NCI-H345 treated with DMSO at 0.1 percent for 48 hours (cell line): ENCODE results near the gene C1S.
"Not testable (repeated sequence)": the region's sequence is repeated elsewhere in the genome, so short reads cannot be mapped to it uniquely, and the experiment has no call there.

Source experiments
- DNase-seq: peaks from one replicate; lab custom pipeline; 2025; ENCODE audit not compliant: unreplicated experiment; lab: John Stamatoyannopoulos, UW

The C1S gene

DNA sequence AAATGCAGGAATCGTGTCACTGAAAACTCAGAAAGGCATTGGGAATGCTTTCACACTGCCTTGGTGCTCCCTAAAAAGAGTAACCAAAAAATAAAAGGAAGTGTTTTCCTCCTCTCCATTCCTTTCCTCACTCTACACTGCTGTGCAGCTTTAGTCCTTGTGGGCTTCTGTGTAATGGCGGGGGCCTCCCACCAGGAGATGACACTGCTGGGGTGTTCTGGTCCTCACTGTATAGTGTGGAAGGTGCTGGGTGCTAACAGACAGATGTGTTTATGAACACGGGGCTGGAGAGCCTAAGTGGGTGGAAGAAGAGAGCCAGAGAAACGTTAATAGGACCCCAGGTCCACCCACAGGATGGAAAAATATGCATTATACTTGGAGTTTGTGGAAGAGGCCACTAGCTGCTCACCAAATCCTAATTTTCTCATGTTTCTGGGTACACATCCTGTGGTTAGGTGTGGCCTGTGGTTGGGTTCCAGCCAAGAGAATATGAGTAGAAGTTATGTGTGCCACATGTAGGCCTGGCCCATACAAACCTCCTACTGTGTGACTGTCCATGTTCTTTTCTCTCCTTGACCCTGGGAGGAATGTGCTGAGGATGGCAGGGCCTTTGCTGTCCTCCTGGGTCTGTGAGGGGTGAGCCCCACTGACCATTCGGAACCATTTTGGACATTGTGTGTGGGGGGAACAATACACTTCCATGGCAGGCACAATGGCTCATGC, 14.0 kb upstream of the C1S start:
- no peak for DNase-seq

DNA sequence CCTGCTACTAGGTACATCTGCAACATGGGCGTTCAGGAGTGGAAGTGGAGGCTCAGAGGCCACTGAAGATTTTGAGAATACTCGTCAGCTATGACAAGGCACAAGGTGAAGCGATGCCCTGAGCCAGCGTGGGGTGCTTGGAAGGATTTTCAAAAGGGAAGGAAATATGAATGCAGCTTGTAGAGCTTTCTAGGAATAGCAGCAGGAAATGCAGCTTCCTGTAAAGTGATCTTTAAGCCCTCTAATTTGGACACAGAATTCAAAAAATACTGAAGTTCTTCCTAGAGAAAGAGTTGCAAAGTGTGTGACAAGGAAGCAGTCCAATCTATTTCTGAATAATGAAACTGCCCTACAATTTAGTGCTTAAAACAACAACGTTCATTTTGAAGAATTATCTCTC, 13.2 kb upstream of the C1S start:
- no peak for DNase-seq

DNA sequence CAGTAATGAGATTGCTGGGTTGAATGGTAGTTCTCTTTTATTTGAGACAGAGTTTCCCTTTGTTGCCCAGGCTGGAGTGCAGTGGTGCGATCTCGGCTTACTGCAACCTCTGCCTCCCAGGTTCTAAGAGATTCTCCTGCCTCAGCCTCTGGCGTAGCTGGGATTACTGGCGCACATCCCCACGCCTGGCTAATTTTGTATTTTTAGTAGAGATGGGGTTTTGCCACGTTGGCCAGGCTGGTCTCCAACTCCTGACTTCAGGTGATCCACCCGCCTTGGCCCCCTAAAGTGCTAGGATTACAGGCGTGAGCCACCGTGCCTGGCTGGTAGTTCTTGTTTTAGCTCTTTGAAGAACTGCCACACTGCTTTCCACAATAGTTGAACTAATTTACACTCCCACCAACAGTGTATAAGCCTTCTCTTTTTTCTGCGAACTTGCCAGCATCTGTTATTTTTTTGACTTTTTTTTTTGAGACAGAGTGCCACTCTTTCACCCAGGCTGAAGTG, 11.0 kb upstream of the C1S start:
- DNase-seq = not testable (repeated sequence)

DNA sequence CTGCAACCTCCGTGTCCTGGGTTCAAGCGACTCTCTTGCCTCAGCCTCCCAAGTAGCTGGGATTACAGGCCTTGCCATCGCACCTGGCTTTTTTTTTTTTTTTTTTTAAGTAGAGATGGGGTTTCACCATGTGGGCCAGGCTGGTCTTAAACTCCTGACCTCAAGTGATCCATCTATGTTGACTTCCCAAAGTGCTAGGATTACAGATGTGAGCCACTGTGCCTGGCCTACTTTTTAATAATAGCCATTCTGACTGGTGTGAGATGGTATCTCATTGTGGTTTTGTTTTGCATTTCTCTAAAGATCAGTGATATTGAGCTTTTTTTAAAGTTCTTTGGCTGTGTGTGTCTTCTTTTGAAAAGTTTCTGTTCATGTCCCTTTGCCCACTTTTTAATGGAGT, 10.5 kb upstream of the C1S start:
- not testable (repeated sequence) for DNase-seq

DNA sequence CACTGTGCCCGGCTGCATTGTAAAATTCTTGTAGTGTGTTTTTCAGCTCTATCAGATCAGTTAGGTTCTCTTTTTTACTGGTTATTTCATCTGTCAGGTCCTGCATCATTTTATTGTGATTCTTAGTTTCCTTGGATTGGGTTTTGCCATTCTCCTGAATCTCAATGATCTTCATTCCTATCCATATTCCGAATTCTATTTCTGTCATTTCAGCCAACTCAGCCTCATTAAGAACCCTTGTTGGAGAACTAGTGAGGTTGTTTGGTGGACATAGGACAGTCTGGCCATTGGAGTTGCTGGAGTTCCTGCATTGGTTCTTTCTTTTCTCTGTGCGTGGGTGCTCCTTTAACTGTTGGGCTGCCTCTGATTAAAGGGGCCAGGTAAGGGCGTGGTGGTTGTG, 5.6 kb upstream of the C1S start:
- no peak for DNase-seq

DNA sequence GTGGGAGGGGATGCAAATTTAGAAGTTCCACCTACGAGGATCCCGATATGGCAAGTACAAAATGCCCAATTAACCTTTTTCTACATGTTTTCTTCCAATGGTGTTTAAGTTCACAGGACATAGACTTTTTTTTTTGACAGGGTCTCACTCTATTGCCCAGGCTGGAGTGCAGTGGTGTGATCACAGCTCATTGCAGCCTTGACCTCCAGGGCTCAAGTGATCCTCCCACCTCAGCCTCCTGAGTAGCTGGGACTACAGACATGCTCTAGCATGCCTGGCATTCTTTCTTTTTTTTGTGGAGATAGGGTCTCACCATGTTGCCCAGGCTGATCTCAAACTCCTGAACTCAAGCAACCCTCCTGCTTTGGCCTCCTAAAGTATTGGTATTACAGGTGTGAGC, 4.8 kb upstream of the C1S start:
- DNase-seq = not testable (repeated sequence)

DNA sequence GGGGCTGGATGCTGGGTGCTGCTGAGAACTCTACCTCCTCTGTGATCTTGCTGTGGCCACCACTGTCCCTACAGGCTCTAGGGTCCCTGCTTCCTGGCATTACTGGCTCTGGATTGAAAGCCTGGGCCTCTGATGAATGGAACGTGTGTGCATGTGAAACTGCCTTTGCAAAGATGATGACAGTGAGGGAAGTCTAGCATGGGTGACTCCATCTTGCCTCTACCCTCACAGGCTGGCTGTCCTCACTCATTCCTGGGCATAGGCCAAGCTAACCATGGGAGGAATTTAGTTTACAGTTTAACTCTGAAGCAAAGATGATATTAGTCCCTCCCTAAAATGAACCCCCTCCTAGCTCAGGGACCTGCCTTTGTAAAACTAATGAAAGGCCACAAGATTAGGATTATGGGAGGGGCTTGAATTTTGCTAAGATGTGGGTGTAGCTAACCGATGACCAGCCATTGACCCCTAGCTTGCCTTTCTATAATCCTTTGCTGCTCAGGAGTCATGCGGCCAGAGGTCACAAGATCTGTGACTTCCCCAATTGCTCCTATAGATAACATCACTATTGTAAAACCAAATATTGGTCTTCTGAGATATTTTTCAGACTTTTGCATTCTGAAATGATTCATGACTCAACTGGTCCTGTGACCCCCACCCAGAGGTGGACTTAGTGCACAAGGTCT, 2.2 kb upstream of the C1S start:
- no peak for DNase-seq

DNA sequence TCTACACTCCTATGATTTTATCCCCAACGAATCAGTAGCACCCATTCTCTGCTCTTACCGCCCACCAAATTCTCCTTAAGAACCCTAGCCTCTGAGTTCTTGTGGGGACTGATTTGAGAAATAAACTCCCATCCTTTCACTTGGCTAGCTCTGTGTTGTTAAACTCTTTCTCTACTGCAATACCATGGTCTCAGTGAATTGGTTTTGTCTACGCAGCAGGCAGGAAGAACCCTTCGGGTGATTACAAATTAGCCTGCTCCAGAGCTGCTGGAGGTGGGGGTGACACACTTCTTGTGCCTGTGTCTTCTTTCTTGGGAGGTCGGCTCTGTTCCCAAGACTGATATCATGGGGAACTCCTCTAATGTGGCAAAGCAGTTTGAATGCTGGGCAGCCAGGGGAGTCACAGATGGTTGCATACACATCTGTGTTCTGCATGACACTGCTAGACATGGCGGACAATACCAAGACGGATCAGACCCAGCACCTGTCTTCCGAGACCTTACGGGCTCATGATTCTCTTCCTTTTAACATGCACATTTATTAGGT, 1.6 kb upstream of the C1S start:
- no peak for DNase-seq

DNA sequence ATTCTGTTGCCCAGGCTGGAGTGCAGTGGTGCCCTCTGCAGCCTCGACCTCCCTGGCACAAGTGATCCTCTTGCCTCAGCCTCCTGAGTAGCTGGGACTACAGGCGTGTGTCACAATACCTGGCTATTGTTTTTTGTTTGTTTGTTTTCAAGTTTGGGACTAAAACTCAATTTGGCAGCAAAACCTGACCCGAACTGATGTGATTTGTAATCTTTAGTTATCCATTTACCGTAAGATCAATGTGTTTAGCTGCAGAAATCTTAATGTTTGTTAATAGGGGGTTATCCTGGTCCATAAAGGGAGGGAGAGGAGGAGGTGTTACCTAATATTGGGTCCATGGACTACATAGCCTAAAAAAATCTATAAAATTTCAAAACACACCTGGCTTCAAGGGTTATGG, 738 bp upstream of the C1S start:
- DNase-seq = no peak

DNA sequence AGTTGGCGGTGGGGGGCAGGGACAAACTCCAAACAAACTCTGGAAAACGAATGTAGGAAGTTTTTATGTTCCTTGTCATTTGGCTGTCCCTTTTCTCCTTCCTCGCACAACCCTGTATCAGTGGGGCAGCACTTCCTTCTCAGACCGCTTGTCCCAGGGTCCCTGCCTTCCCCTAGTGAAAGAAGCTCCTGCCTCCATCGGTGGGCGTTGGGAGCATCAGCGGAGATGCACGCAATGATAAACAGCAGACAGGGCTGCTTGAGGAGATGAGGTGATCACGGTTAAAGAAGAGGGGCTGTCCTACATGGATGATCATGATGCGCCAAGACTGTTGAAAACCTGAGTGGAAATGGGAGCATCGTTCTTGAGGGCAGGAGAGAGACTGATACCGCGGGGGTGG, 620 bp downstream of the C1S start:
- no peak for DNase-seq

DNA sequence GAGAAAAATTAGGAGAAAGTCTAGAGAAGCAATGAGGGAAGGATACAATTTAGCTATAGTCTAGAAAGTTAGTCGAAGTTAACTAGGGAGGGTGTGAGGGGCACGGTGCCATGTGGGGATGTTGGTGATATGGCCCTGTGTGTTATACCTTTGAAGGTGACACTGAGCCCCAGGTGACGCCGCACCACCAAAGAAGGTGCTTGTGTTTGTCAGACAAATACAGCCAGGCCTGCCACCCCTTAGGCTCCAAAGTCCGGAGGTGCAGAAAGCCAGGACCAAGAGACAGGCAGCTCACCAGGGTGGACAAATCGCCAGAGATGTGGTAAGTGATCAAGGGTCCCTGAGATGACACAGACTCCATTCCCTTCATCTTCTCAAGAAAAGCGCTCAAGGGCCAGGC, 1.1 kb downstream of the C1S start:
- DNase-seq = no peak

DNA sequence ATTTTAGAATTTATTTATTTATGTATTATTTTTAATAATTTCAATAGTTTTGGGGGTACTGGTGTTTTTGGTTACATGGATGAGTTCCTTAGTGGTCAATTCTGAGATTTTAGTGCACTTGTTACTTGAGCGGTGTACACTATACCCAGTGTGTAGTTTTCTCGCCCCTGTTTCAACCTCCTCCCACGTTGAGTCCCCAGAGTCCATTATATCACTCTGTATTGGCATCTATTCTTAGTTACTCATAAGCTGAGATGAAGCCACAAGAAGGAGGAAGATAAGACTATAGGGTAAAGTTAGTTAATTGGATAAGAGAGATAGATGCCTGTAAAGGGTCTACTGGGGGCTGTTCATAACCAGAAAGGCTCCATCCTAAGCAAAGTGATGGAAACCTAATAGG, 4.0 kb downstream of the C1S start:
- DNase-seq = no peak

DNA sequence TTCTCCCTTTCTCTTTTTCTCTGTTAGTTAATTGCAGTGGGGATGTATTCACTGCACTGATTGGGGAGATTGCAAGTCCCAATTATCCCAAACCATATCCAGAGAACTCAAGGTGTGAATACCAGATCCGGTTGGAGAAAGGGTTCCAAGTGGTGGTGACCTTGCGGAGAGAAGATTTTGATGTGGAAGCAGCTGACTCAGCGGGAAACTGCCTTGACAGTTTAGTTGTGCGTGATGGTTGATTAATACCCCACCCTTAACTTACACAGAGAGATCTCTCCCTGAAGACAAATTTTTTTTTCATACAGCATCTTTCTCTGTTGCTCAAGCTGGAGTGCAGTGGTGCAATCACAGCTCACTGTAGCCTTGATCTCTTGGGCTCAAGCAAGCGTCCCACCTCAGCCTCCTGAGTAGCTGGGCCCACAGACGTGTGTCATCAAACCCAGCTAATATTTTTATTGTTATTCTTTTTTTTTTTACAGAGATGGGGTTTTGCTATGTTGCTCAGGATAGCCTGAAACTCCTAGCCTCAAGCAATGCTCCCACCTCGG, 4.6 kb downstream of the C1S start:
- DNase-seq = no peak

DNA sequence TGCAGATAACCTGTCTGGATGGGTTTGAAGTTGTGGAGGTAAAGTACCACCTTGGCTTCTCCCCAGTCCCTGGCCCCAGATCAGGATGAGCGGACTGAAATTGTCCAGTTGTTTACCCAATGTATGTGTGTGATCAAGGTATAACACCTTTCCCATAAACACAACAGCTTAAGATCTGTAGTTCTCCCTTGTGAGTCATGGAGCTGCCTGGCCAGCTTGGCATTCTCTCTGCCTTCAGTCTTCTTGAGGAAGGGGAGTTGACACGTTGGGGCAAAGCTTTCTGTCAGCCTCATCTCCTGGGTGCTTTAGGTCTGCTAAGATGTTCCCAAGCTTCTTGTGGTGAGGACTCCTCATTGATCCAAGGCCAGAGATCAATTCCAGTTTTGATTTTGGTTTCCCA, 6.1 kb downstream of the C1S start:
- DNase-seq = no peak

DNA sequence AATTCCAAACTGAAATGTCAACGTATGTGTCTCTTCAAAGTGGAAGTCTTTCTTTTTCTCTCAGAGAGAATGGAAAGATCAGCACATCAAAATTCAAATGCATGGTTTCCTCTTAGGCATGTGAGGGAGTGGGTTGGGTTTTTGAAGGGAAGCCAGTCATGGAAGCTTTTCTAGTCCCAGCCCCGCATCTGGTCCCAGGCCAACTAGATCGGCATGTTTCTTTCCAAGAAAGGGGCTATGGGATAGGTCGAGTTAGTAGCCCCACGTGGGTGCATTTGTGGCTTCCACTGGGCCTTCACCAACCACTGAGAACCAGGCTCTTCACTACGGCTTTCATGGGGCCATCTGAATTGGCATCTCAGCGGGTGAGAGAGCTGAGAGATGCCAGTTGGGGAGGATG, 6.6 kb downstream of the C1S start:
- no peak for DNase-seq

DNA sequence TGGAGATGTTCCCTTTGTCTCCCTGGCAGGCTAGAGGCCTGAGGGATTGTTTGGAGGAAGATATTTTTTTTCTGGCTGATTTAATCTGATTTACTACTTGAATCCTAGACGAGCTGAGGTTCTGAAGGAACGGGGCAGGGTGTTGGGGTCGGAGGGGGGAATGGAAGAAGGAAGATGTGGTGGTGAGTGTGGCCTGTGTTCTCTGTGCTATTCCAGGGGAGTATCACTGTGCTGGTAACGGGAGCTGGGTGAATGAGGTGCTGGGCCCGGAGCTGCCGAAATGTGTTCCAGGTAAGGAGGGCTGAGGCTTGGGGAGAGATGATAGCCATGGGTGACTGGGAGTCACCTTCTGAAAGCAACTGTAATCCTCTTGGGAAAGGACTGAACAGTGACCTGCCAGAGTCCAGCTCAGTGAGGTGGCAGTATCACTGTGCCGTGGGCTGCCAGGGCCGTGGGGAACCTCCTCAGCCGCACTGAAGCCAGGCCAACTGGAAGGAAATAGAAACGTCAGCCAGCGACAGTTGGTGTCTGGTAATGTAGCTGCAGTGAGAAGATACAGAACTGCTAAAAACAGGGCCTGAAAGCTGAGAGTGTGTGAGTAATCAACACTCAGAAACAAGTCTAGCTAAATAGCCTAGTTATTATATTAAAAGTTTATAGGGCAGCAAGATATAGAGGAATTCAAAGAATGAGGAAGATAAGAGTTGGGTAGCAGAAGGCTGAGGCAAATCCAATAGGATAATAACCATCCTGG, 7.9 kb downstream of the C1S start:
- DNase-seq = no peak

DNA sequence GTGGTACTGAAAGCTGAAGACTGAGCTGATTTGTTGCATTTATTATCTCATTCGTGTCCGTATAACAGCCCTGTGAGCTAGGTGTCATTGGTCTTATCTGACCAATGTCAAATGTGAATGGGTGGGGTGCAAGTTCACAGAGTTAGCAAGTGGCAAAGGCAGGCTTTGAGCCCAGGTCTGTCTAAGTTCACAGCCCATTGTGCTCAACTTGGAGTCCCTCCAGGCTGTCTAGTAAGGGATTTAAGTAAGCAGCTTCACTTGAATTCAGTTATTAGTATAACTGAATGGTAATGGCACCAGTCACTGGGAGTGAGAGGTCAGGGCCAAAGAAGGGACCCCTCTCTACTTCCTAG, 8.5 kb downstream of the C1S start:
- DNase-seq = no peak

DNA sequence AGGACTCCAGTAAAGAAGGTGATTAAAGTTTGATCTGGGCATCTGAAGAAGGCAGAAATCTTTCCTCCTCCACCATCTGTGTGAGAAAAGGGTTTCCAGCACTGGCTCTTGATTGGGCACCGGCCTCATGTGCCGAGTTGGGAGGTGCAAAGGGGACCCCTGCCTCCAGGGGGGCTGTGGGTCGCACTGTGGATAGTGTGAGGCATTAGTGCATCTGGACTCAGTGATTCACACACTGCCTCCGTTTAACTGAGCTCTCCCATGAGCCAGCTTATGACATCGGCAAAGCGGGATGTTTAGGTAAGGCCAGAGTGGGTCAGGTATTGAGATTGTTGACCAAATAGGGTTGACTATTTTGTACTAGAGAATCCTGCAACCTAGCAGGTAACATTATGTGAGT, 8.9 kb downstream of the C1S start:
- no peak for DNase-seq

DNA sequence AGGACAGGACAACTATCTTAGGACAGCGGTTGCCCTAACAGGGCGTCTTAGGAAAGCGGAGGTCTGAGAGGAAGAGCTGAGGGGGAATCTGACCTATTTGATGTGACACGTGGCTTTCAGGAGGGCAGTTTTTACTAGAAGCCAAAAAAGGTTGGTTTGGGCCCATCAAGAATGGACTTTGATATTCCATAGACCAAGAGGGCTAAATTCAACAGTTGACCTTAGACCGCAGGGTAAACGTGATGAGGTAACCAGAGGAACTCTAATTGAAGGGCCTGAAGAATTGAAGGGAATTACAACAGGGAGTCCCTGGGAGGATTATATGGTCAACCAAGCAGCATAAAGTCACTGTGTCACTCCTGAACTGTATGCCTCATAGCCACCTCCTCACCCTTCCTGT, 11.5 kb downstream of the C1S start:
- DNase-seq = no peak

DNA sequence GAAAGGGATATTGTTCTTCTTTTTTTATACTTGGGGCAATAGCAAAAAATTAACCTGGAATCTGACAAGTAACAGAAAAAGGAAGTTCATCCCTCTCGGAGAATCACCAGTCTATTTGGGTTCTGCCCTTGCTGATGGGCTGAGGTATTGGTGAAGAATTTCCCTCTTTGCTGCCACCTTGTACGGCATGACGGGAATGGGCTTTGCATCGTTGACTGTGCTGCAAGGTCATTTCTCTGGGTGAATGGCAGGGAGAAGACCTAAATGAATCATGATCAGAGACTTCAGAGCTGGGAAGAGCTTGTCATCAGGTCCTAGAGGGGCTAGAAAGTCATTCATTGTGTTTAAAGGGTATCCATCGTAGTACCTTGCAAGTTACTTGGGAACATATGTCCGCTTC, 12.0 kb downstream of the C1S start:
- no peak for DNase-seq

DNA sequence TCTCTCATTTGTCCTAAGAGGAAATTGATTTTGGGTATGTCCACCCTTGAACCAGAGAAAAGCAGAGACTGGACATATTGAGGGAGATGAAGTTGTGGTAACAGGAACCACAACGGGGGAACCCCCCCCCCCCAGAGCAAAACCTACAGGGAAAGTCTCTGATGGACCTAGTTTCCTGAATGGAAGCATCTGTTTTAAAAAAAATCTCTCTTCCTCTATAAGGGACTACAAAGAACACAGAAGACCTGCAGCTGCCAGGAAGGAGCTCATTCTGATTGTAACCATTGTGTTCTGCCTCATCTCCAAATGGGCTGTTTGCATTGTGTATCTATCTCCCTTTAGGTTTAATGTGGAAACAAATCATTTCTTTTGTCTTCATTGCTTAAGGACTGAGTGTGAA, 13.4 kb downstream of the C1S start:
- DNase-seq = no peak

DNA sequence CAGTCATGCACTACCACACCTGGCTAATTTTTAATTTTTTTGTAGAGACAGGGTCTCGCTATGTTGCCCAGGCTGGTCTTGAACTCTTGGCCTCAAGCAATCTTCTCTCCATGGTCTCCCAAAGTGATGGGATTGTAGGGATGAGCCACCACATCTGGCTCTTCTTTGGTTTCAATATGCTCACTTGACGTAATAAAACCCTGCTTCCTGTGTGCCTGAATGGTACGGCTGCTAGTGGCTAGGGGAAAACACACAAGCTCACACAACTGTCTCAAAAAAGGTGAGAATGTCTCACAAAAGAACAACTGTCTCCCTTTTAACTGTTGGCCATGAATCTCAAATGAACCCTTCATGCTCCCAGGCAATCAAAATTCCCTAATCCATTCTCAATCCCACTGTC, 15.0 kb downstream of the C1S start:
- DNase-seq = no peak
